ENCODE measurements around the gene TBC1D22A.

DNA sequence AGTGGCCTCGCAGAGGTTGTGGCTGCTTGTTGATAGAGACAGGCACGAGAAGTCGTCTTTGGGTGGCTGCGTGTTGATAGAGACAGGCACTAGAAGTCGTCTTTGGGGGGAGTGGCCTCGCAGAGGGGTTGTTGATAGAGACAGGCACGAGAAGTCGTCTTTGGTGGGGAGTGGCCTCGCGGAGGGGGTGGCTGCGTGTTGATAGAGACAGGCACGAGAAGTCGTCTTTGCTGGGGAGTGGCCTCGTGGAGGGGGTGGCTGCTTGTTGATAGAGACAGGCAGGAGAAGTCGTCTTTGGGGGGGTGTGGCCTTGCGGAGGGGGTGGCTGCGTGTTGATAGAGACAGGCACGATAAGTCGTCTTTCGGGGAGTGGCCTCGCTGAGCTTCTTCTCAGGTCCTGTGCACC, 328.8 kb downstream of the TBC1D22A start:
- no peak for TF ChIP-seq POLR2A (IDR thresholded peaks at IDR 0.05)
- TF ChIP-seq, protein P1, sequence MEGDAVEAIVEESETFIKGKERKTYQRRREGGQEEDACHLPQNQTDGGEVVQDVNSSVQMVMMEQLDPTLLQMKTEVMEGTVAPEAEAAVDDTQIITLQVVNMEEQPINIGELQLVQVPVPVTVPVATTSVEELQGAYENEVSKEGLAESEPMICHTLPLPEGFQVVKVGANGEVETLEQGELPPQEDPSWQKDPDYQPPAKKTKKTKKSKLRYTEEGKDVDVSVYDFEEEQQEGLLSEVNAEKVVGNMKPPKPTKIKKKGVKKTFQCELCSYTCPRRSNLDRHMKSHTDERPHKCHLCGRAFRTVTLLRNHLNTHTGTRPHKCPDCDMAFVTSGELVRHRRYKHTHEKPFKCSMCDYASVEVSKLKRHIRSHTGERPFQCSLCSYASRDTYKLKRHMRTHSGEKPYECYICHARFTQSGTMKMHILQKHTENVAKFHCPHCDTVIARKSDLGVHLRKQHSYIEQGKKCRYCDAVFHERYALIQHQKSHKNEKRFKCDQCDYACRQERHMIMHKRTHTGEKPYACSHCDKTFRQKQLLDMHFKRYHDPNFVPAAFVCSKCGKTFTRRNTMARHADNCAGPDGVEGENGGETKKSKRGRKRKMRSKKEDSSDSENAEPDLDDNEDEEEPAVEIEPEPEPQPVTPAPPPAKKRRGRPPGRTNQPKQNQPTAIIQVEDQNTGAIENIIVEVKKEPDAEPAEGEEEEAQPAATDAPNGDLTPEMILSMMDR (IDR thresholded peaks at IDR 0.05), result no peak
